ENCODE data around the gene SCYL1.

GRCh38 chr11:65559951-65560537 is 35.2 kb downstream of the SCYL1 start:
- TF ChIP-seq CTCF (conservative IDR thresholded peaks at IDR 0.05; ENCODE audit: low read length) (no peak), EZH2phosphoT487 (IDR thresholded peaks at IDR 0.05; ENCODE audit: borderline replicate concordance, low read depth, low read length) (no peak)
